Dedifferentiated amniotic fluid mesenchymal stem cell (primary cell): ENCODE data around the gene ATP6V1G2.

Source experiments
- DNase-seq: peaks from one replicate; pipeline ENCODE4 v3.0.0-alpha.2; 2016; ENCODE audit errors: extremely low spot score

The ATP6V1G2 gene

GRCh38 chr6:31547727-31548543 lies 1.5 kb upstream of the ATP6V1G2 start:
- no peak for DNase-seq

GRCh38 chr6:31546958-31547726 lies 734 bp upstream of the ATP6V1G2 start, which contains the start of gene NFKBIL1:
NFKBIL1 (plus strand) TSS chr6:31547608; CDS start chr6:31547695, 87 bp downstream.
- DNase-seq = peak; percentile 96

DNA sequence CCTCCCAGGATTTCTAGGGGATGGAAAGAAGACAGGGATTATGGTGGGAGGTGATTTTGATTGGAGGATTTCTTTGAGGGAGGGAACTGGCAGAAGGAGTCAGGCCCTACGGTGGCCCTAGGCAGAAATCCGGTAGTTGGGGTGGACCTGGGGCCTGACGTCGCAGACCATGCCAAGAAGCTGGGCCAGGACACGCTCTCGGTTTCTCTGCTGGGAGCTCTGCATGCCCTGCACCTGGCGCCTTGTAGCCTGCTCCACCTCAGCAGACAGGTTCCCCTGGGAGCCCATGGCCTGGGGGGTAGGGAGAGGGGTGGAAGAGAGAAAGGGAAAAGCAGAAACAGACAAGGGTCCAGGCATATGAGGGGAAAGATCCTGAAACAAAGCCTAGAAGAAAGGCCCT lies 1.1 kb downstream of the ATP6V1G2 start:
- DNase-seq = no peak

- no peak for DNase-seq
These were observed 1.7 kb downstream of the ATP6V1G2 start for GRCh38 chr6:31544676-31545075.

DNA sequence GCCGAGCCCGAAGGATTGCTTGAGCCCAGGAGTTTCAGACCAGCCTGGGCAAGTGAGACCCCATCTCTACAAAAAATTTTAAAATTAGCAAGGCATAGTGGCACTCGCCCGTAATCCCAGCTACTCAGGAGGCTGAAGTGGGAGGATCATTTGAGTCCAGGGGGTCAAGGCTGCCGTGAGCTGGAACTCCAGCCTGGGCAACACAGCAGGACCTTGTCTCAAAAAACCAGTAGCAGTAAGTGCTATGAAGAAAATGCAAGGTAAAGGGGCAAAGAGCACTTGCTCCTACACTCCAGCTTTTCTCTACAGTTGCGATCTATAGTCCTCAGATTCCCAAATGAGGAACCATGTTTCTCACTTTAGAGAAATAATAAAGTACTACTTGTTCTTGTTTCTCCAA lies 2.8 kb downstream of the ATP6V1G2 start:
- no peak for DNase-seq

DNA sequence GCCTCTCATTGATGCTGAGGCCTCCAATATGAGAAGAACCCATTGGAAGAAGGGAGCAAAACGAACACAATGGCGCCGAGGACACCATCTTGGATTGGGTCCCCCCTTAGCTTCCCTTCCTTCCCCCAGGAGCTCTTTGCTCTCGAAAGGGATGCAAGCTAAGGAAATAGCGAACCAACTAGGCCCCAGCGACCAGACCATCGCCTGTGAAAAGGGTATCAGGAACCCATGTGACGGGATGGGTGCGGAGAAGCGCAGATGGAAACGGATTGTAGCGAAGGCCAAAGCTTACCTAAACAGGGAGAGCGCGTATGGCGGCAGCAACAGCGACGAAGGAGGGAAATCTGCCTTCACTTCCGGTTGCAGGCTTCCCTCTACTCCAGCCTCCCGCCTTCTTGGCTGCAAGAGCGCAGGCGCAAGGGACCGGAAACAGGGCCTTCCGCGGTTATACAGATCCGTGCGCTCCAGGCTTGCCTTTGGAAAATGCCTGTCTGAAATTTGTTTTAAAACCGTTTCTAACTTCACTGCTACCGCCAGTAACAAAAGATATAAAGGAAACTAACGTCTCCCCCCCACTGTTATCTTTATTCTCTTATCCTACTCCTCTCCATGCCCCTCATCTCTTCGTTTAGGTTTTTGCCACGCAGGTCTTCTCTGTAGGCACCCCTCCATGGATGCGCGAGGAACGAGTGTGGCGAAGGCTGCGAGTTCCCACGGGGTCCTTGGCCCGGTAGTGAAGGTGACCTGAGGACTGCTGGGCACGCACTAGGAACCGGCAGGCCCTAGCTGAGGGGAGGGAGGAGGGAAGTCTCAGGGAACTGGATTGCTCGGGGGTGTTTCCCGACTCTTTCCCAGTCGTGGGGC lies 4.5 kb downstream of the ATP6V1G2 start, which contains the start of gene DDX39B:
DDX39B (minus strand) TSS at position 346 of the 864 bp plus-strand sequence. CDS start 1,471 bp downstream, outside the sequence.
- DNase-seq = peak; percentile 95

DNA sequence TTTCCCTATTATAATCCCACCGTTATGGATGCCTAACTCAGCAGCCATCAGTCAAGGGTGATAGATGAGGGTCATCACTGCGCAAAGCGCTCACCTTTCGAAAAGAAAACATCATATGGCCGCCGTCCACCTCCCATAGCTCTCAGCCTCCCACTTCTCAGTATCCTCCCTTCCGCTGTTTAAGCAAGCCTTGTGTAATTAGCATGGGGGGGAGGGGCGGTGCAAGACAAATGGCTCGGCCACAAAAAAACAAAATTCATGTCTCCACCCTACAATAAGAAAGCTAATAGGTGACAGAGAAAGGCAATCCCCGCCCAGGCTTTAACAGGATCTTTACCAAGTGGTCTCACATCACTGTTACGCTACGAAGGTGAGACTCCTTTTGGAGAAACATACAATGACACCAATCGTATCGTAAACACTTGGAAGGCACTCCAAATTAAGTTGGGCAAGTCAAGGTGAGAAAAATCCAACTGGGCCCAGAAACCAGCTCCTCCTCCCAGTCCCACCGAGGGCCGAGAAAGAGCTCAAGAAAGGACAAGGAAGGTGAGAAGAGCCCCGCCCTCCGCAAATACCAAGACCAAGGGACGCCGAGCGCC lies 5.2 kb downstream of the ATP6V1G2 start:
- DNase-seq = no peak

- DNase-seq = no peak
These were observed 5.8 kb downstream of the ATP6V1G2 start for GRCh38 chr6:31540640-31541039.

DNA sequence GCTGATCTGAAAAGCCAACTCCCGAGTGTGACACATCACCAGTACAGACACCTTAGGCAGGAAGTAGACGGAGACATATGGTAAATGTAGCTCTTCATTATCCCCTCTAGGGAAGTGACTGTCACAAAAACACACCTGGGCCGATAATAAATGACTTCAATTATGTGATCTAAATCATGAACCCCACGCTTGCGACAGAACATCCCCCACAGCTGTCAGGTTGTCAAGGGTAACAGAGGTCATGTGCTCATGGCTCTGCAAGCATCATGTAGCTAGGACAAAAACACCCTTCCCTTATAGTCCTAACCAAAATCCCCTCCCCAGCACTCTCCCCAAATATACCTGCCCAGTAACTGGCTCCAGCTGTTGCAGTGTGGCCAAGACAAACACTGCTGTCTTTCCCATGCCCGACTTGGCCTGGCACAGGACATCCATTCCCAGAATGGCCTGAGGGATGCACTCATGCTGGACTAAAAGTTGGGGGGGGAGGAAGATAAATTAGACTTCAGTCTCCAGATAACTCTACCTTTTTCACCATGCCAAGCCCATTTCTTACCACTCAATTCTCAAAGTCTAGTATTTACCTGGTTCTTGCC lies 7.5 kb downstream of the ATP6V1G2 start:
- no peak for DNase-seq

GRCh38 chr6:31535538-31536324 lies 10.7 kb downstream of the ATP6V1G2 start:
- no peak for DNase-seq

GRCh38 chr6:31534521-31535040 lies 11.8 kb downstream of the ATP6V1G2 start:
- DNase-seq = no peak

- DNase-seq = no peak
These were observed 12.4 kb downstream of the ATP6V1G2 start for GRCh38 chr6:31534011-31534410.

DNA sequence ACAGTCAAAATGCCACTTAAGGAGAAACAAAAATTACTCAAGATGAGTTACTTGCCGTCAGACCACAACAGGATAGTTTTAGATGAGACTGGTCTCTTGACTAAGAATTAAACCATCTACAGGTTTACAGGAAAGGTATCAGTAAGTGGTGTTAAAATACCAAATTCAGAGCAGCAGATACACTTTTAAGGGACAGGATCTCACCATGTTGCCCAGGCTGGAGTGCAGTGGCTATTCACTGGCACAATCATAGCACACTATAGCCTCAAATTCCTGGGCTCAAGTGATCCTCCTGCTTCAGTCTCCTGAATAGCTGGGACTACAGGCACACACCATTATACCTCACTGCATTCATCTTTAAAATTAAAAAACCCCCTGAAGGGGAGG lies 13.0 kb downstream of the ATP6V1G2 start:
- no peak for DNase-seq

DNA sequence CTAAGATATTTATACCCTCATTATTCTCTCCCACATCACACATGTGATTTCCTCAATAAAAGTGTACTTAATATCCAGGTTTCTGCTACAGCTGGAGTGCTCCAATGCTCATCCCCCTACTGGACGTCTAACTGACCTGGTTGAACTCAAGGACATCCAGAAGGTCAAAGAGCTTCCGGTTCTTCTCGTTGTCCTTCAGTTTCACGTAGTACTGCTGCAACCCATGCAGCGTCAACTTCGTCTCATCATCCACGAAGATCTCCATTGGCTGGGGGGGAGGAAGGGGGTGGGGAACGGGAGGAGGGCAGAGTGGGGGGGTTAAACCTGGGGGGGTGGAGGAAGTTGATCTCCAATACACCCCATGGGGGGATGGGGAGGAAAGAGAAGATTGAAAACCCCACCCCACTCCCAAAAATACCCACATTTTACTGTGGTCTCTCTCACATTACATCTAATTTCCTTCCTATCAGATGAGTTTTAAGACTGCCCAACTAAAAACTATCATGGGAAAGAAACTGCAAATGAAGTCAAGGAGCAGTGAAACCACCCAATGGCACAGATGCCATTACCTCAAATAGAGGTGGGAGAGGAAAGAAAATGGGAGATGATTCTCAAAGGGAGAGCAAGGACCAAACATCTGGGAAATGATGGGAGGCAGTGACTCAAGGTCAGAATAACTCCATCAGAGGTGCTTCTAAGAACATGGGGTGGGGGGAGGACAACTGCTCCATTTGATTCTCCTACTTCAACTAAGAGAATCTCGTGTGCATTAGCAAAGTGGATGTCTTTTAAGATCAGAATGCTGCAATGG lies 13.6 kb downstream of the ATP6V1G2 start:
- DNase-seq = no peak

DNA sequence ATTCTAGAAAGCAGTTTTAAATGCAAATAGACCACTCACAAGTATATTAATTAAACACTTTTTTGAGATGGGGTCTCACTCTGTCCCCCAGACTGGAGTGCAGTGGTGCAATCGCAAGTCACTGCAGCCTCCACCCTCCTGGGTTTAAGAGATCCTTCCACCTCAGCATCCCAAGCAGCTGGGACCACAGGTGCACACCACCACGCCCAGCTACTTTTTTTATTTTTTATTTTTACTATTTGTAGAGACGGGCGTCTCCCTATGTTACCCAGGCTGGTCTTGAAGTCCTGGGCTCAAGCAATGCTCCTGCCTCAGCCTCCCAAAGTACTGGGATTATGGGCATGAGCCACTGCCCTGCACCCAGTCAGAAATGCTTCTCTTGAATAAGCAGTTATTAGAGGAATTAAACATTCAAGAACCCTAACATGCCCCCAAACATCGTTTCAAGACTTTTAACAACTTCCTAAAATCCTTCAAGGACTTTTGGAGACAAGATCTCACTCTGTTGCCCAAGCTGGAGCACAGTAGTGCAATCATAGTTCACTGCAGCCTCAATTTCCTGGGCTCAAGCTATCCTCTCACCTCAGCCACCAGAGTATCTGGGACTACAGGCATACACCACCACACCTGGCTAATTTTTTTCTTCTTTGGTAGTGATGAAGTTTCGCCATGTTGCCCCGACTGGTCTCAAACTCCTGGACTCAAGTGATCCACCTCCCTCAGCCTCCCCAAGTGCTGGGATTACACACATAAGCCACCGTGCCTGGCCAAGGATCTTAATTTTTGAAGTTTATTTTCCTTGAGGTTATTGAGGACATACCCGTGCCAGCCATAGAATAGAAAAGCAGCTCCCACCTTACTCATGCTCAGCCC lies 14.4 kb downstream of the ATP6V1G2 start:
- no peak for DNase-seq

DNA sequence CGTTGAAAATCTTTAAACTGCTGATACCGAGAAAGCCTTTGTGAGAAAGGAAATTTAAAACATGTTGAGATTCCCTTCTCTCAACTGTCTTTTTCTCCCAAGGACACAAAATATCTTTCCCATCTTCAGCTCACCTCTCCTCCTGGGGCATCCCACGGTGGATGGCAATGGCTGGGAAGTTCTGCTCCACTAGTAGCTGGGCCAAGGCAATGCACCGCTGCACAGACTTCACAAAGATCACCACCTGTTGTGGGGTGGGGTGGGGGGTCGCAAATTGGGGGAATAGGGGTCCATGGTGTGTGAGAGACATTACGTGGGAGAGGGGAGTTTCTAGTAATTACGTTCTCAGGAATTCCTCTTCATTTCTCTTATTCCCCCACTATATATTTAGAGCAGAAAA lies 15.2 kb downstream of the ATP6V1G2 start:
- DNase-seq = no peak

DNA sequence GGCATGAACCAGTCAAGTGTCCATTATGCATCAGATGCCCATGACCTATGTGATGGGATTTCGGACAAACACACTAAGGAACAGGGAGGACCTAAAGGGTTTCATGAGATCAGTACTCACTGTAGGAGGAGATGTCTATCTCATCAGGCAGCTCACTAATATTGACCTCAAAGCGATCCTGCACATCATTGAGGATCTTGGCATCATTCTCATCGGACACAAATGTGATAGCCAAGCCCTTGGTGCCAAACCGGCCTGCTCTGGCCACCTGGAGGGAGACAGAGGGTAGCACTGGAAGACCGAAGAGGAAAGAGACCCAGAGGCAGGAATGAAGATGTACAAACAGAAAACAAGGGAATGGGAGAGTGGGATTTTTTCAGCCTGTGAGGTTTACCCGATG lies 15.7 kb downstream of the ATP6V1G2 start:
- DNase-seq = no peak
